ENCODE measurements around the gene FTH1. TPM values are rescaled to one million over a fixed set of nuclear protein-coding genes. Genes with fewer than 3 reads are reported as not detected.
A peak's percentile ranks its signal among the peaks of the same experiment; 100 is the strongest.

FTH1 gene
- total and polyA plus RNA-seq, 2 of the 4 experiments (the other 2 are of a cell fraction) = 344 to 2,516 TPM

- Histone ChIP-seq H3K4ac (ENCODE audit: low read depth, low read length) (no peak overlapping the region; the same call in 1 of the 2 replicates), H4K8ac (ENCODE audit: low read depth in 2 of 2, low read length in 2 of 2) (no peak overlapping the region), H2BK5ac (ENCODE audit: low read depth, low read length, poor library complexity, severe bottlenecking) (no peak overlapping the region), H2BK15ac (ENCODE audit: low read depth, low read length) (no peak overlapping the region), H3K9me3 (ENCODE audit: control insufficient read depth, insufficient read depth, low read length) (no peaks in the 10 kb centered on the region), H3K4me1 (ENCODE audit: control insufficient read depth, insufficient read depth, low read length) (peaks cover 14% of the 10 kb centered on the region; the same call in 1 of the 2 replicates), H3K27ac (ENCODE audit: insufficient read depth, low read length) (no peak overlapping the region), H3K79me1 (ENCODE audit: low read depth in 1 of 2, low read length in 2 of 2) (0 out of 4 replicates have a peak, but pooled peaks cover 0 to 3% of the 10 kb centered on the region in 2 experiments), H2BK120ac (ENCODE audit: low read depth, low read length) (no peak overlapping the region), H3K18ac (ENCODE audit: low read depth, low read length) (no peak overlapping the region), H3K14ac (replicated peaks; ENCODE audit: low read depth, low read length) (no peak overlapping the region), H3K9me1 (ENCODE audit: insufficient read depth, low read length) (no peaks in the 10 kb centered on the region), H3K56ac (ENCODE audit: extremely low read depth, insufficient read depth, low read length) (no peak overlapping the region), H3K9ac (ENCODE audit: low read depth, low read length) (no peak overlapping the region), H3K27me3 (ENCODE audit: control insufficient read depth, insufficient read depth, low read length) (peaks cover 25% of the 10 kb centered on the region), H2AK9ac (replicated peaks; ENCODE audit: low read depth, low read length, poor library complexity) (no peak overlapping the region), H4K5ac (ENCODE audit: low read depth, low read length) (no peak overlapping the region), H2AFZ (replicated peaks; ENCODE audit: low read length, poor library complexity) (no peak overlapping the region), H2BK20ac (ENCODE audit: low read depth, low read length) (no peak overlapping the region), H4K20me1 (ENCODE audit: insufficient read depth, low read length) (no peaks in the 10 kb centered on the region), H2AK5ac (ENCODE audit: low read depth, low read length) (peak overlapping the region; percentile 43), H3K36me3 (ENCODE audit: control insufficient read depth, insufficient read depth, low read length) (no peaks in the 10 kb centered on the region), H3K4me2 (ENCODE audit: low read depth, low read length) (no peak overlapping the region), H3K23ac (ENCODE audit: low read depth, low read length) (no peak overlapping the region), H3K4me3 (ENCODE audit: insufficient read depth, low read depth, low read length) (no peak overlapping the region), H4K91ac (ENCODE audit: insufficient read depth, low read depth, low read length) (no peak overlapping the region)
- ATAC-seq (ENCODE audit: low read depth) (no peak), DNase-seq (no peak)
- dilution Hi-C loops (cut with HindIII; ENCODE audit: low sequenced_read_pairs, unreplicated experiment) (no loop called here), intact Hi-C loops (cut with micrococcal nuclease) (no loop called here), in situ Hi-C loops (cut with MboI; ENCODE audit: low sequenced_read_pairs) (no loop called here)
- POLR2A ChIA-PET (ENCODE audit: unreplicated experiment) = no interaction called here
- no CpG with 5 or more reads among the region's 6 CpGs for WGBS, 2 experiments (ENCODE audit: extremely low coverage in 2 of 2, insufficient read length in 1 of 2)
- CTCF ChIA-PET = interaction anchor here (0.8 kb wide), 1 partner anchor 28 kb away, joined by 3 read pairs; no protein-coding TSS in a partner anchor
- no peak for TF ChIP-seq ELK1 (IDR thresholded peaks at IDR 0.05; ENCODE audit: borderline replicate concordance, low read depth, low read length)
- TF ChIP-seq MXI1 (IDR thresholded peaks at IDR 0.05; ENCODE audit: borderline replicate concordance, low read depth, low read length) = no peak
- TF ChIP-seq BHLHE40 (IDR thresholded peaks at IDR 0.05; ENCODE audit: low read depth, low read length) = no peak
- no peak for TF ChIP-seq CEBPB (IDR thresholded peaks at IDR 0.05; ENCODE audit: low read depth, low read length)
- TF ChIP-seq RAD21 (IDR thresholded peaks at IDR 0.05; ENCODE audit: low read length) = no peak
- TF ChIP-seq CHD1 (IDR thresholded peaks at IDR 0.05; ENCODE audit: low read depth, low read length) = no peak
- TF ChIP-seq SMC3 (IDR thresholded peaks at IDR 0.05; ENCODE audit: low read depth, low read length) = no peak
- no peak for TF ChIP-seq USF2 (IDR thresholded peaks at IDR 0.05; ENCODE audit: low read depth, low read length)
- TF ChIP-seq MAFK (IDR thresholded peaks at IDR 0.05; ENCODE audit: low read depth, low read length) = no peak
- no peak for TF ChIP-seq RFX5 (IDR thresholded peaks at IDR 0.05; ENCODE audit: low read depth, low read length)
- TF ChIP-seq MAZ (IDR thresholded peaks at IDR 0.05; ENCODE audit: borderline replicate concordance, low read depth, low read length) = no peak
- no peak for TF ChIP-seq CTCF (conservative IDR thresholded peaks at IDR 0.05; ENCODE audit: low read depth, low read length)
- no peak for TF ChIP-seq RCOR1 (IDR thresholded peaks at IDR 0.05; ENCODE audit: insufficient replicate concordance, low read length)
- BruUV-seq (replicated peaks) = no TSS peak
Observed at GRCh38 chr11:61918938-61919704, 48.3 kb downstream of the FTH1 start.

All from IMR-90 (cell line).